ENCODE measurements around the gene RABEP1. TPM values are rescaled to one million over a fixed set of nuclear protein-coding genes. Genes with fewer than 3 reads are reported as not detected.
A peak's percentile ranks its signal among the peaks of the same experiment; 100 is the strongest.
"Not testable (repeated sequence)": the region's sequence is repeated elsewhere in the genome, so short reads cannot be mapped to it uniquely, and the experiment has no call there.

The RABEP1 gene
- total RNA-seq, 1 donor from 2014 or later = 27.7 TPM

GRCh38 chr17:5238333-5238732, 43.8 kb upstream of the RABEP1 start:
- no peak overlapping the region for H3K4me3 ChIP-seq (ENCODE audit: low read depth, low read length)
- H3K36me3 ChIP-seq (ENCODE audit: control insufficient read depth, insufficient read depth, low read length) = no peaks in the 10 kb centered on the region
- no peak for DNase-seq (ENCODE audit: low read depth)
- no peak for TF ChIP-seq CTCF (IDR thresholded peaks at IDR 0.05; ENCODE audit: insufficient read depth, low read length, poor library complexity, severe bottlenecking)
- H3K27me3 ChIP-seq (ENCODE audit: control insufficient read depth, insufficient read depth, low read length) = no peaks in the 10 kb centered on the region

- not testable (repeated sequence) for DNase-seq (ENCODE audit: low read depth); H3K36me3 ChIP-seq (ENCODE audit: control insufficient read depth, insufficient read depth, low read length); H3K4me3 ChIP-seq (ENCODE audit: low read depth, low read length); H3K27me3 ChIP-seq (ENCODE audit: control insufficient read depth, insufficient read depth, low read length)
Measured at GRCh38 chr17:5239769-5240168, 42.3 kb upstream of the RABEP1 start.

DNA sequence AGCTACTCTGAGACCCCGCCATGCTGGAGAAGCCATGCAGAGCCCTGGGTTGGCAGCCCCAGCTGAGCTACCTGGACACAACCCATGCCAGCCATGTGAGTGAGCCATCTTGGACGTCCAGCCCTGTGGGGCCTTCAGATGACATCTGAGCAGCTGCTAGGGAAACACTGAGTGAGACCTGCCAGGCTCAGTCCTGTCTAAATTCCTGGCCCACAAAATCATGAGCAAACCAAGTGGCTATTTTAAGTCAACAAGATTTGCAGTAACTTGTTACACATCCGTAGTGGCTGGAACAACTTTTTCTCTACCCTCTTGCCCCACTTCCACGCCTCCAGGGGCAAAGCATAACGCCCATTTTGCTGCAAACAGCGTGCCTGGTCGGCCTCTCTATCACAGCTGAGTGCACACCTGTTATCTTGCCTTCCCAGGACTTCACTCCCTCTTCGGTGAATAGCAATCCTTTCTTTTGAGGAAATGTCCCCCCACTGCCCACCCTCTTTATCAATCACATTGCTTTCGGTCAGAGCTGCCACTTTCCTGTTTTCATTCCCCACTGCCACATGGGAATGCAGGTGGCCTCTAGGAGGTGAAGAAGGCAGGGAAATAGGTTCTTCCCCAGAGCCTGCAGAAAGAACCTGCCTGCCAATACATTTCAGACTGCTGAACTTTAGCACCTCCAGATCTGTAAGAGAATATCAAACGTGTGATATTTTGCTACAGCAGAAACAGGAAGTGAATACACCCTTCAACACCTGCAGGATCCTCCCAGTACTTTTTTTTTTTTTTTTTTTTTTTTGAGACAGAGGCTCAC, 40.0 kb upstream of the RABEP1 start:
- no peak for DNase-seq (ENCODE audit: low read depth)
- Histone ChIP-seq H3K27me3 (ENCODE audit: control insufficient read depth, insufficient read depth, low read length) (no peaks in the 10 kb centered on the region), H3K36me3 (ENCODE audit: control insufficient read depth, insufficient read depth, low read length) (no peaks in the 10 kb centered on the region), H3K4me3 (ENCODE audit: low read depth, low read length) (no peak overlapping the region)
- no peak for TF ChIP-seq CTCF (IDR thresholded peaks at IDR 0.05; ENCODE audit: insufficient read depth, low read length, poor library complexity, severe bottlenecking)

GRCh38 chr17:5247621-5248020, 34.5 kb upstream of the RABEP1 start:
- no peaks in the 10 kb centered on the region for H3K36me3 ChIP-seq (ENCODE audit: control insufficient read depth, insufficient read depth, low read length)
- H3K4me3 ChIP-seq (ENCODE audit: low read depth, low read length) = no peak overlapping the region
- no peak for TF ChIP-seq CTCF (IDR thresholded peaks at IDR 0.05; ENCODE audit: insufficient read depth, low read length, poor library complexity, severe bottlenecking)
- H3K27me3 ChIP-seq (ENCODE audit: control insufficient read depth, insufficient read depth, low read length) = no peaks in the 10 kb centered on the region
- DNase-seq (ENCODE audit: low read depth) = no peak

GRCh38 chr17:5248821-5249479, 33.1 kb upstream of the RABEP1 start:
- H3K4me3 ChIP-seq (ENCODE audit: low read depth, low read length) = no peak overlapping the region
- TF ChIP-seq CTCF (IDR thresholded peaks at IDR 0.05; ENCODE audit: insufficient read depth, low read length, poor library complexity, severe bottlenecking) = no peak
- no peak for DNase-seq (ENCODE audit: low read depth)
- no peaks in the 10 kb centered on the region for H3K27me3 ChIP-seq (ENCODE audit: control insufficient read depth, insufficient read depth, low read length)
- H3K36me3 ChIP-seq (ENCODE audit: control insufficient read depth, insufficient read depth, low read length) = no peaks in the 10 kb centered on the region

DNA sequence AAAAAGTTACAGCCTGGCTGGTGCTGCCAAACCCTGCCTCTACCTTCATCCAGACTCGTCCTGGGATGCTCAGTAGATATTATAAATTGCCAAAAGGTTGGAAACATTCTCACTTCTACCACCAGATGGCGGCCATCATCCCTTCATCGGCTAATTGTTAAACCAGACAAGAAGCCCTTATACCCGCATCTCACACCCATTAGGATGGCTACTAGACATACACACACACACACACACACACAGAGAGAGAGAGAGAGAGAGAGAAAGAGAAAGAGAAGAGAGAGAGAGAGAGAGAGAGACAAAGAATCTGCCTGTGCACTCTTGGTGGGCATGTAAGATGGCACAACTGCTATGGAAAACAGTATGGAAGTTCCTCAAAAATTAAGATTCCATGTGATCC, 32.5 kb upstream of the RABEP1 start:
- TF ChIP-seq CTCF (IDR thresholded peaks at IDR 0.05; ENCODE audit: insufficient read depth, low read length, poor library complexity, severe bottlenecking) = peak; percentile 66
- peak; percentile 35 for DNase-seq (ENCODE audit: low read depth)
- no peak overlapping the region for H3K4me3 ChIP-seq (ENCODE audit: low read depth, low read length)
- H3K27me3 ChIP-seq (ENCODE audit: control insufficient read depth, insufficient read depth, low read length) = no peaks in the 10 kb centered on the region
- no peaks in the 10 kb centered on the region for H3K36me3 ChIP-seq (ENCODE audit: control insufficient read depth, insufficient read depth, low read length)
